ENCODE results near the gene ALDH1A1.

DNA sequence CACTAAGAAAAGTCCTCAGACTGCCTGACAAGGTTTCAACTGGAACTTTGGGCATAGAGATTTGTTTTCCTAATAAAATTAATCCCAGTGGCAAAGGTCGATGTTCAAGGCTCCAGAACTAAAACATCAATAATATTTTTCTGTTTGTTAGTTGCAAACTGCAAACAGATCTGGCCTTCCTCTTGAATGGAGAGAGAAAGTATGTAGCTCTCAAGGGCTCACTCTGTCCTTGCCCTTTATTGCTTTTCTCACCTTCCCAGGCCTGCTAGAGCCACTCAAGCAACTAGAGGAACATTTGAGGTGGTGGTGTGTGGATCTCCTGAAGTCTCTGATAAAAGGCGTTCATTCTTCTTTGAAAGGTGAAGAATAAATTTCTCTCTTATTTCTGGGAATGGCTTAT is 16.6 kb downstream of the ALDH1A1 start:
- TF ChIP-seq CTCF (conservative IDR thresholded peaks at IDR 0.05; ENCODE audit: low read depth, low read length) (no peak), EZH2 (IDR thresholded peaks at IDR 0.05; ENCODE audit: borderline replicate concordance, low read depth, low read length, poor library complexity, severe bottlenecking) (no peak)
